GM19240 (cell line): ENCODE data around the gene AGXT2.
"Not testable (repeated sequence)": the region's sequence is repeated elsewhere in the genome, so short reads cannot be mapped to it uniquely, and the experiment has no call there.

Experiments used
- DNase-seq: peaks from one replicate; pipeline ENCODE4 v3.0.0; 2011; ENCODE audit warnings: low spot score; ENCODE audit not compliant: insufficient read length

Gene AGXT2

GRCh38 chr5:35056686-35057085 is 8.9 kb upstream of the AGXT2 start:
- DNase-seq, result no peak

- DNase-seq, result no peak
These were observed 5.1 kb upstream of the AGXT2 start for GRCh38 chr5:35052838-35053237.

DNA sequence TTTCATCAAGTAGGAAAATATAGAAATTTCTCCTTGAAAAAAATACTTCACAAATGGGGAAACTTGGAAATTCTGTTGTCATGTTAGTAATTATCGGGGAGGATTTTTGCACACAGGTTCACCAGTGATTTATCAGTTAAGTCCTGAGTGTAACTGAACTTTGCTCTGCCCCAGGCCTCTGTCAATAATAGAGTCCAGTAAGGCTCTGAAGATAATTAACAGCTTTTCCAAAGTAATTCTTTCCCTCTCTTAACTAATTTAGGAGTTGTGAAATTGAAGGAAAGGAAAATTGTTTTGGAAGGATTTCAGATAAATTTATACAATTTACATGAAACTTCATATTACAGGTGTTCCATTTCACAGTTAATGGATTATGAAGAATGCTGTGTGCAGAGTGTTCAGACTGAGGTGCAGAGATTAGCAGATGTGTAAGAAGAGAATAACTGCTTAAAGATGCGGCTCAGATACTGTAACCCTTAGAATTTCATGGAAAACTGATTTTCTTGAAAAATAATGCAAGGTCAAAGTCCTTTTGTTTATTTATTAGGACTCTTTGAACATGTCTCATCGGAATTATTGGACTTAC is 2.9 kb upstream of the AGXT2 start:
- DNase-seq, result no peak

GRCh38 chr5:35048910-35049309 is 1.2 kb upstream of the AGXT2 start:
- DNase-seq, result no peak

DNA sequence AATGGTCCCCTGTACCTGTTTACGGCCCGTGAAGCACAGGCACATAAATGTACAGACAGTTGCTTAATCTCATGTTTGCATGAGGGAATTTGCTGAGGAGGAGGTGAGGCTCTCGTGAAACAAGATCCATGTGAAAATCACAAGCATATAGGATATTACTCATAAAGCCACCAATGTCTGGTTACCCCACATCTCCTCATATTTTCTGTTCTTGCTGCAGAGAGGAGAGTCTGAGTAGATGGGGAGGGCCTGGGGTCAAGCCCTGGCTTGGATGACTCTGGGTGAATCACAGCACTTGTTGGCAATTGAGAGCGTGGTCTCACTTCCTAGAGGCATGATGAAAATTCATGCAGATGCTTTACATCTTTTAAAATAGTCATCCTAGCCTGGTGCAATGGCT is 975 bp downstream of the AGXT2 start:
- DNase-seq, result no peak

DNA sequence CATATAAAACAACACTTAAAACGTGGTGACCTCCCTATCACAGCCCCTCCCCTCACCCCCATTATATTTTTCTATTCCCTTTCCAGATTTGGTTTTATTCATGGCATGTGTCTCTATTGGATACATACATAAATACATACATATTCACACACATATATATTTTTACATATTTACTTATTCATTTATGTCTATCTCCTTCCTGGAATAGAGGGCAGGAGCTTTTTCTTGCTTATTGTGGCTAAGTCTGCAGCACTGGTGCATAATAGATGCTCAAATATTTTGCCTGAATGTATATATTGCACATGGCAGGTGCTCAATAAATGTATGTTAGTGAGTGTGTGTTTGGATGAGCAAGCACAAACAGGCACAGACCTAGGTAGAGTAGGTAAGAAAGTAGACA is 2.5 kb downstream of the AGXT2 start:
- DNase-seq, result no peak

- no peak for DNase-seq
These were observed 3.1 kb downstream of the AGXT2 start for GRCh38 chr5:35044649-35045048.

DNA sequence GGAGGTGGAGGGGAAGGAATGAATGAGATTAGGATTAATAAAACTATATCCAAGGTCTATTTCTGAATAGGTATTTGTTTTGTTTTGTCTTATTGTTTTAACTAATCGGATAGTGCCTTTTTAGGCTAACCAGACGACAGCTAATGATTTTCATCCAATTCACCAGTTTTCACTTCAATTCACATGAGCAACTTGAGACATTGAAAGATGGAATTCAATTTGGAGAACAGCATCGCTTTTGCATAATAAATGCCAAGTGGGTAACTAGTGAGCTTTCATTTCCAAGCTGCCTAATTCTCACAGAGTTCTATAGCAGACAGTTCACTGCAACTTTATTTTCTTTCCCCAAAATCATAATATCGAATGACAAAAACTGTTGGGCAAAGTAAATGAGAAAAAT is 5.0 kb downstream of the AGXT2 start:
- DNase-seq, result no peak

GRCh38 chr5:35041261-35041660 is 6.5 kb downstream of the AGXT2 start:
- no peak for DNase-seq

DNA sequence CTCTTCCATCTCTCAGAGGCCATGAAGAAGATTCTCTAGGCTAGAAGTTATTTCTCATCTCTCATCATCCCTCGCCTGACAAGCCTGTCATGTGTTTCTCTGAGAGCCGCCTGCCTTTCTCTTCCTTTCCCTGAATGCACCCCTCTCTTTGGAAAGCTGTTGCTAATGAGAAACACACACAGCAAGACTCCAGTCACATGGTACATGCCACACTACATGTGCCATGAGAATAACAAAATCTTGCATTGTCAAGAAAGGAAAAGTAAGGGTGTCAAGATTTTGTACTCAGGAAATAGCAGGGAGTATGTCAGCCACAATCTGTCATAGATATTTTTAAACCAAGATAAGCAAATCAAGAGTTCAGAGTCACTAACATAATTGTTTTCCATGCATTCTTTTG is 8.9 kb downstream of the AGXT2 start:
- no peak for DNase-seq

GRCh38 chr5:35036536-35036935 is 11.2 kb downstream of the AGXT2 start:
- no peak for DNase-seq

- DNase-seq, result not testable (repeated sequence)
These were observed 11.8 kb downstream of the AGXT2 start for GRCh38 chr5:35035929-35036328.

- DNase-seq, result no peak
These were observed 12.5 kb downstream of the AGXT2 start for GRCh38 chr5:35035271-35035670.

DNA sequence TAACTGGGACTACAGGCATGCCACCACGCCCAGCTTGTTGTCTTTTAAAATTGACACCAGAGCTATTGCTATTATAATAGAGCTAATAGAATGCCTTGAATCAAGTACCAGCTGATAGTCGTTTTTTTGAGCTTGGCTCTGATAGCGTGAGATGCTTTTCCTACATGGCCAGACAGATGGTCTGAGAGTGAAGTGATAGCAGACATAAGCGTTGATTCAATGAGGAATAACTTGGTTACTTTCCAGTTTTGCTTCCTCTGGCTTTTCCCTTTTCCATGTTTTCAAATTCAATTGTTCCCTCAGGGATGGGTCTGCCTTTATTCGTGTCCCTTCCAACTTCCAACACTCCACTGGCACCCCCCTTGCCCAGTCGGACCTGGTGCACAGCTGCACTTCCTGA is 15.4 kb downstream of the AGXT2 start:
- no peak for DNase-seq

DNA sequence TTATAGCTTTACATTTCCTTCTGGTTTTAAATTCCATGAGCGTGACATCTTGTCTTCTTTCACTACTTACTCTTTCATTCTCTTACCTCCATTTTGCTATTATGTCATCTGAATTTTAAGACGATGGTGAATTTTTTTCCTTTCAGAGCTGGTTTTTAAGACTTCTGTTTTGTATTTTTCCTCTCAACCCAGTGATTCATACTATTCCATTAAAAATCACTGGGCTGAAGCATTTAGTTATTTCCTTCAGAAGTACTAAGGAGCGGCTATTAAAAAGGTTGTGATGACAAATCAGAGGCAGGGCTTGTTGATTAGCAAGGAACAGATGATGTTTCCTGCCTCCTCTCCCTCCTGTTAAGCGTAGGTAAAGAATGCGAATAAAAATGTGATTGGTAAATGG is 16.5 kb downstream of the AGXT2 start:
- no peak for DNase-seq

- DNase-seq, result no peak
These were observed 17.2 kb downstream of the AGXT2 start for GRCh38 chr5:35030426-35031100.

GRCh38 chr5:35029333-35029732 is 18.4 kb downstream of the AGXT2 start:
- no peak for DNase-seq

DNA sequence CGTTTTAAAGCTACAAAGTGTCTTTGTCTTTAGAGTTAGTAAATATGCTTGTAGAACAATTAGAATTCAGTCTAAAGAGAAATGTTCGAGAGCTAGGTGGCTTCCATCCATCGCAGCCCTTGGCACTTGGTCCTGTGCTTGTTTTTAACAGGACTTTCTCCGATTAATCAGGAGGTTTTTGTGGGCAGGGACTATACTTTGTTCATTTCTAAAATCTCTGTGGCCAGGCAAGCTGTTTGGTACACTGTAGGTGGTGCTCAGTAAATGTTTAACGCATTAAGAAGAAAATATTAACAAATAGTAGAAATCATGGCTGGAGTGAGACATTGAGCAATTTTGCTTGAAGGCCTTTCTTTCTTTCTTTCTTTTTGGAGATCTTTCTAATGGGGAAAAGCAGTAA is 20.8 kb downstream of the AGXT2 start:
- no peak for DNase-seq

DNA sequence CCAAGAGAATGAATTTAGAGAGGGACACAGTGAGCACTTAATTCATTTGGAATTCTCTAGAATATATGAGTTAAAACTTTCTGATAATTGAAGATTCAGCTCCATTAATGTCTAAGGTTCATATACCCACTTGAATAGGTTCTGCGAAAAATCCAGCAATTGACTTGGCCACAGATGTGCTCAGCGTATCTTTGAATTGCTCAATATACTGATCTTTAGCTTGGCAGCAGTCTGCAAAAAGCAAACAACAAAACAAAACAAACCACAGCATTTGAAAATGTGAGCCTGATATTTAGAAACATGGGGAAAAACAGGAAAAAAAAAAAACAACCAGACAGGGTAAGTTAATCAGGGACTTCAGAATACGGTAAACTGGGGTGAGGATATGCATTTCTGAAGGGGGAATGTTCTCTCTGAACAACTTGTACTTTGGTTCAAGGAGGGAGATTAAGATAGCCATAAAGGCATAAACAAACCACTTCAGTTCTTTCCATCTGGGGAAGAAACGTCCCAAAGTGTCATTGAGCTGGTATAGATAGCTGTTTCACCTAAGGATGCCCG is 21.4 kb downstream of the AGXT2 start:
- DNase-seq, result no peak

GRCh38 chr5:35024911-35025510 is 22.7 kb downstream of the AGXT2 start:
- DNase-seq, result no peak

DNA sequence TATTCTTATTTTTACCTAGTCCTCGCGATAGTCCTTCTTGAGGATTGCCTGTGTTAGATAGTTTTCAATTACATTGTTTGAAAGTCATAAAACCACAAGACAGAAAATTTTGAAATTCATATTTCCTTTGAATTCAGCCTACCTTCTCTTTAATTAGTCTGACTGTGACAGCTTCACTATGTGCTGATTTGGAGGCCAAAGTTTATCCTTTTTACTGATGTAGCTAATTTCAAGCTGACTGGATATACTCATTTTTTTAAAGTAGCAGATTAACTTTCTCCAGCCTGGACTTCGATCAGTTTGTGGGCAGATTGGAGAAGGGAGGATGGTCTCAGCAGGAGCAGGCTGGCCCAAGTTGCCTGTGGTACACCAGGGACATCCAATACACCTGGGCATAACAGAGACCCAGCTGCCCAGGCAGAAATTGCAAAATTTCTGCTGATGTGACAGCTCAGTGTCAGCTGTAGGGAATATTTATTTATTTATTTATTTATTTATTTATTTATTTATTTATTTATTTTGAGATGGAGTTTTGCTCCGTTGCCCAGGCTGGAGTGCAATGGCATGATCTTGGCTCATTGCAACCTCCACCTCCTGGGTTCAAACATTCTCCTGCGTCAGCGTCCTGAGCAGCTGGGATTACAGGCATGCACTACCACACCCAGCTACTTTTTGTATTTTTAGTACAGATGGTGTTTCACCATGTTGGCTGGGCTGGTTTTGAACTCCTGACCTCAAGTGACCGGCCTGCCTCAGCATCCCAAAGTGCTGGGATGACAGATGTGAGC is 24.2 kb downstream of the AGXT2 start:
- no peak for DNase-seq
